GM19043 (cell line): Measurements from ENCODE around the gene RFPL4A.

Experiments used
- ATAC-seq: cut with Tn5 transposase; IDR thresholded peaks from one replicate; pipeline ENCODE4 v1.9.1; 2021; ENCODE audit warnings: low read depth; ENCODE audit not compliant: unreplicated experiment

RFPL4A gene

GRCh38 chr19:55801416-55801815, 42.5 kb downstream of the RFPL4A start:
- no peak for ATAC-seq

GRCh38 chr19:55802281-55802680, 43.4 kb downstream of the RFPL4A start:
- no peak for ATAC-seq

DNA sequence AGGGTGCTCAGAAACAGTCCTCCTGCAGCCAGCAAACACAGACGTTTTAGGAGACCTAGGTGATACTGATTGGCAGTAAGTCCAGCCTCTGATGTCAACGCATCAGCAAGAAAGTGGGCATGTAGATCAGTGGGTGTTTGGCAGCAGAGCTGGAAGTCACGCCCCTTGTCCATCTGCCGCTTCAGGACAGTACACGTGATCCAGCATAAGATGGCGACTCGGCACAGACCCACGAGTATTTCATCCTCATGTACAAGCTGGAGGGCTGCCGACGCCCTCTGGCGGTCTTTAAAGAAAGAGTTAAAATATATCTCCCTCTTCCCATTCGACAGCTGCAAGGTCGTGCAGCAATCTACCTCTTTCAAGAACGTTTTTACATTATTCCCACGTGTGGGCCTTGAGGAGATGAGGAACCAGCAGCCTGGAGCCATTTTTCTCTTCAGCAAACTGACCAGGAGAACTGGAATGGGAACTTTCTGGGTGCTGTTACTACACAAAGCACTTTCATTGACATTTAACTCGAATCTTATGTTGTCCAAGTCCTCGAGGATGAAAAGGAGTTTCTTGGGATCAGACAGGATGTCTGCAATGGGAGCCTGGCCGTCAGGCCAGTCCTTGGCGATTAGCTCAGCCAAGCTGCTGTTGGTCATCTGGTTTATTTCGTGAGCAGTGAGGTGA, 50.6 kb downstream of the RFPL4A start:
- no peak for ATAC-seq

DNA sequence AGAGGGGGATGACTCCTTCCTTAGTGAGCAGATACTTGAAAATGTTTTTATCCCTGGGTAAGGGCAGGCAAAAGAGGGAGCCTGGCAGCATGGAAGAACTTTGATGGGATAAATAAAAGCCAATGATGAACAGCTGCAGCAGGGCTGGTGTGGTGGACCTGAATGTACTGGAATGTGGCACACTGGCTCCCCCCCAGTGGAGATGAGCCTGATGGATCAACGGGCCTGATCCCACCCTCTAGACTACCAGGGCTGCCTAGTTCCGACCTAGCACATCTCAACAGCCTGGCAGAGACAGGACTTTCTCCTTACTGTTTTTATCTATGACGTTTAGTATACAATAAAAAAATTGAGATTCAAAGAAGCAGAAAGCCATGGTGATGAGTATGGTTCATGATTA, 52.4 kb downstream of the RFPL4A start:
- no peak for ATAC-seq

DNA sequence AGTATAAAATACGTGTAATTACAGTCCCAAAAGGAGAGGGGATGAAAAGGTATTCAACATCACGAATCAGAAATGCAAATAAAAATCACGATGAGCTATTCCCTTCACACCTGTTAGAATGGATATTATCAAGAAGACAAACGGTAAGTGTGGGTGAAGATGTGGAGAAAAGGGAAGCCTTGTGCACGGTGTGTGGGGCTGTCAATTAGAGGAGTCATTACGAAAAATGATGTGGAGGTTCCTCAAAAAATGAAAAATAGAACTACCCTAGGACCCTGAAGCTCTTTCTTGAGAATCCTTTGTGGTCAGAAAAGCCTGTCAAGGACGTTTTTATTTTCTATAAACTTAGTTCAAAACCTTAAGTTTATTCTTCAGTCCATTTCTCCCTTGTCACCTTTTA, 53.6 kb downstream of the RFPL4A start:
- no peak for ATAC-seq
